ENCODE data around the gene POLQ.
"Not testable (repeated sequence)": the region's sequence is repeated elsewhere in the genome, so short reads cannot be mapped to it uniquely, and the experiment has no call there.

- not testable (repeated sequence) for TF ChIP-seq EZH2 (IDR thresholded peaks at IDR 0.05; ENCODE audit: low read length); CTCF (optimal IDR thresholded peaks at IDR 0.05 in 1 of 3, IDR thresholded peaks at IDR 0.05 in 1 of 3, conservative IDR thresholded peaks at IDR 0.05 in 1 of 3; ENCODE audit: extremely low read depth in 1 of 3, insufficient read depth in 2 of 3, low read length in 3 of 3)
Observed at GRCh38 chr3:121398051-121398450, 147.7 kb downstream of the POLQ start.

All from keratinocyte (primary cell).